Measurements from ENCODE around the gene KCNN3. TPM values are rescaled to one million over a fixed set of nuclear protein-coding genes. Genes with fewer than 3 reads are reported as not detected.

Gene KCNN3
- total RNA-seq, 1 experiment from 2014 or later, result 1.3 TPM

- TF ChIP-seq, protein P1, sequence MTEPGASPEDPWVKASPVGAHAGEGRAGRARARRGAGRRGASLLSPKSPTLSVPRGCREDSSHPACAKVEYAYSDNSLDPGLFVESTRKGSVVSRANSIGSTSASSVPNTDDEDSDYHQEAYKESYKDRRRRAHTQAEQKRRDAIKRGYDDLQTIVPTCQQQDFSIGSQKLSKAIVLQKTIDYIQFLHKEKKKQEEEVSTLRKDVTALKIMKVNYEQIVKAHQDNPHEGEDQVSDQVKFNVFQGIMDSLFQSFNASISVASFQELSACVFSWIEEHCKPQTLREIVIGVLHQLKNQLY (CRISPR knock-in tag; IDR thresholded peaks at IDR 0.05), result no peak
- TF ChIP-seq JAZF1 (CRISPR knock-in tag; IDR thresholded peaks at IDR 0.05) (no peak), ZNF121 (CRISPR knock-in tag; IDR thresholded peaks at IDR 0.05) (no peak), ZNF512 (CRISPR knock-in tag; IDR thresholded peaks at IDR 0.05; ENCODE audit: borderline replicate concordance) (no peak), NR1H2 (CRISPR knock-in tag; IDR thresholded peaks at IDR 0.05) (no peak), GTF2I (CRISPR knock-in tag; conservative IDR thresholded peaks at IDR 0.05) (no peak)
These were observed 105.9 kb downstream of the KCNN3 start (continued) for GRCh38 chr1:154764181-154764580.

DNA sequence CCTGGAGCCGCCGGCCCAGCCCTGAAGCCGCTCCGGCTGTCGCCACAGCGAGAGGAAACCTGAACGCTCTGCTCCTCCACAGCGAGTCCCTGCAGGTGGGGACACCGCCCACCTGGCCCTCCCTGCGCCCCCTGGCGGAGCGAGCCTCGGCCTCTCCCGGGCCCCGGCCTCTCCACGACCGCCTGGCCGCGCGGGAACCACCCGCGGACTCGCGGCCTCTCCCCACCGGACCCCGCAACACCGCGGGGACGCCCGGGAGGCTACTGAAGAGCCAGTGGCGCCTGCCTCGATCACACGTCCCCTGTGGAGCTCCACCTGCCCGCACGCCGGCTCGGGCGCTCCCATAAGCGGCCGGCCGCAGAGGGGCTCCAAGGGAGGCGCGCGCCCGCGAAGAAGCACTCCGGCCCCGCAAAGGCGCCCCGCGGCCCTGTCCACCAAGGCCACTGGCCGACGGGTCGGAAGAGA, 109.6 kb downstream of the KCNN3 start:
- DNase-seq (ENCODE audit: low spot score) (peak; percentile 87), ATAC-seq (peak; percentile 96)
- Mint-ChIP-seq H3K9me3 (no peaks in the 10 kb centered on the region), H3K27me3 (ENCODE audit: low read depth) (peaks cover 24% of the 10 kb centered on the region), H3K4me1 (no peaks in the 10 kb centered on the region), H3K36me3 (no peaks in the 10 kb centered on the region), H3K4me3 (peak overlapping the region; percentile 48), H3K27ac (no peak overlapping the region)
- ChIA-PET CTCF (interaction anchor here (0.5 to 4.0 kb wide), 32 partner anchors 9 to 1968 kb away, joined by 3 to 23 read pairs (median 4); partner anchors contain the start of genes ADAM15, CHRNB2, KCNN3 and METTL25B), POLR2A (interaction anchor here (0.5 kb wide), 1 partner anchor 19 kb away, joined by 3 read pairs; no protein-coding TSS in a partner anchor)
- TF ChIP-seq, protein P2, sequence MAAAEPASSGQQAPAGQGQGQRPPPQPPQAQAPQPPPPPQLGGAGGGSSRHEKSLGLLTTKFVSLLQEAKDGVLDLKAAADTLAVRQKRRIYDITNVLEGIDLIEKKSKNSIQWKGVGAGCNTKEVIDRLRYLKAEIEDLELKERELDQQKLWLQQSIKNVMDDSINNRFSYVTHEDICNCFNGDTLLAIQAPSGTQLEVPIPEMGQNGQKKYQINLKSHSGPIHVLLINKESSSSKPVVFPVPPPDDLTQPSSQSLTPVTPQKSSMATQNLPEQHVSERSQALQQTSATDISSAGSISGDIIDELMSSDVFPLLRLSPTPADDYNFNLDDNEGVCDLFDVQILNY (CRISPR knock-in tag; IDR thresholded peaks at IDR 0.05), result 0 out of 2 replicates have a peak, but pooled peaks have one; percentile 47
- TF ChIP-seq ZMAT4 (CRISPR knock-in tag; IDR thresholded peaks at IDR 0.05) (no peak), MAX (CRISPR knock-in tag; IDR thresholded peaks at IDR 0.05) (peak; percentile 46; the same call in 1 of the 2 replicates), CREM (CRISPR knock-in tag; IDR thresholded peaks at IDR 0.05) (0 out of 2 replicates have a peak, but pooled peaks have one; percentile 53), HMGXB4 (CRISPR knock-in tag; IDR thresholded peaks at IDR 0.05) (peak; percentile 97), ZNF671 (CRISPR knock-in tag; IDR thresholded peaks at IDR 0.05) (no peak), STAT6 (CRISPR knock-in tag; conservative IDR thresholded peaks at IDR 0.05; ENCODE audit: low read depth) (no peak), ZNF281 (CRISPR knock-in tag; IDR thresholded peaks at IDR 0.05) (no peak), ZNF263 (CRISPR knock-in tag; IDR thresholded peaks at IDR 0.05; ENCODE audit: low read depth) (no peak), ZNF423 (CRISPR knock-in tag; IDR thresholded peaks at IDR 0.05) (0 out of 2 replicates have a peak, but pooled peaks have one; percentile 19), TP53 (CRISPR knock-in tag; IDR thresholded peaks at IDR 0.05) (0 out of 2 replicates have a peak, but pooled peaks have one; percentile 63), SP1 (CRISPR knock-in tag; conservative IDR thresholded peaks at IDR 0.05) (peak; percentile 55; the same call in 1 of the 2 replicates)
- TF ChIP-seq, protein P3, sequence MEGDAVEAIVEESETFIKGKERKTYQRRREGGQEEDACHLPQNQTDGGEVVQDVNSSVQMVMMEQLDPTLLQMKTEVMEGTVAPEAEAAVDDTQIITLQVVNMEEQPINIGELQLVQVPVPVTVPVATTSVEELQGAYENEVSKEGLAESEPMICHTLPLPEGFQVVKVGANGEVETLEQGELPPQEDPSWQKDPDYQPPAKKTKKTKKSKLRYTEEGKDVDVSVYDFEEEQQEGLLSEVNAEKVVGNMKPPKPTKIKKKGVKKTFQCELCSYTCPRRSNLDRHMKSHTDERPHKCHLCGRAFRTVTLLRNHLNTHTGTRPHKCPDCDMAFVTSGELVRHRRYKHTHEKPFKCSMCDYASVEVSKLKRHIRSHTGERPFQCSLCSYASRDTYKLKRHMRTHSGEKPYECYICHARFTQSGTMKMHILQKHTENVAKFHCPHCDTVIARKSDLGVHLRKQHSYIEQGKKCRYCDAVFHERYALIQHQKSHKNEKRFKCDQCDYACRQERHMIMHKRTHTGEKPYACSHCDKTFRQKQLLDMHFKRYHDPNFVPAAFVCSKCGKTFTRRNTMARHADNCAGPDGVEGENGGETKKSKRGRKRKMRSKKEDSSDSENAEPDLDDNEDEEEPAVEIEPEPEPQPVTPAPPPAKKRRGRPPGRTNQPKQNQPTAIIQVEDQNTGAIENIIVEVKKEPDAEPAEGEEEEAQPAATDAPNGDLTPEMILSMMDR (IDR thresholded peaks at IDR 0.05), result peak; percentile 66

Measured in WTC11 (cell line).